GM10266 (cell line): Measurements from ENCODE around the gene COA3.

Experiments
- DNase-seq: peaks from one replicate; pipeline ENCODE4 v3.0.0; 2012; ENCODE audit errors: extremely low spot score
- CTCF ChIP-seq: IDR thresholded peaks from 2 replicates; pipeline ENCODE4 v1.5.1; 2012; ENCODE audit warnings: mild to moderate bottlenecking, low read depth; ENCODE audit not compliant: control insufficient read depth, insufficient read depth; ENCODE audit errors: missing control alignments

Gene COA3

GRCh38 chr17:42796066-42796758 lies 2.3 kb downstream of the COA3 start:
- TF ChIP-seq CTCF = no peak
- no peak for DNase-seq

- DNase-seq = no peak
- TF ChIP-seq CTCF = no peak
Observed at GRCh38 chr17:42795465-42795864, 3.0 kb downstream of the COA3 start.

GRCh38 chr17:42795061-42795460 lies 3.4 kb downstream of the COA3 start:
- no peak for TF ChIP-seq CTCF
- DNase-seq = no peak

- no peak for TF ChIP-seq CTCF
- no peak for DNase-seq
Observed at GRCh38 chr17:42792545-42792944, 6.0 kb downstream of the COA3 start.

- no peak for TF ChIP-seq CTCF
- DNase-seq = no peak
Observed at GRCh38 chr17:42791948-42792347, 6.6 kb downstream of the COA3 start.

- no peak for TF ChIP-seq CTCF
- no peak for DNase-seq
Observed at GRCh38 chr17:42787266-42787665, 11.2 kb downstream of the COA3 start.

- TF ChIP-seq CTCF = no peak
- DNase-seq = no peak
Observed at GRCh38 chr17:42784811-42785592, 13.5 kb downstream of the COA3 start.
